GM23248 (cell line): Measurements from ENCODE around the gene WFIKKN2.

Experiments
- EZH2 ChIP-seq: fragments of 200-600 bp; sonication (generic); IDR thresholded peaks from 2 replicates; pipeline ENCODE4 v1.6.1; 2018; ENCODE audit warnings: antibody characterized with exemption, mild to moderate bottlenecking; ENCODE audit not compliant: insufficient read depth, poor library complexity, severe bottlenecking
- EZH2phosphoT487 ChIP-seq: fragments of 200-600 bp; sonication (generic); IDR thresholded peaks from 2 replicates; pipeline ENCODE4 v1.6.1; 2018; ENCODE audit warnings: antibody characterized with exemption, moderate library complexity, mild to moderate bottlenecking, low read depth; ENCODE audit not compliant: insufficient read depth

GRCh38 chr17:50848711-50849110 is 13.3 kb downstream of the WFIKKN2 start:
- no peak for TF ChIP-seq EZH2
- no peak for TF ChIP-seq EZH2phosphoT487
